ENCODE data around the gene VPS45.
"Not testable (repeated sequence)": the region's sequence is repeated elsewhere in the genome, so short reads cannot be mapped to it uniquely, and the experiment has no call there.

VPS45 gene

DNA sequence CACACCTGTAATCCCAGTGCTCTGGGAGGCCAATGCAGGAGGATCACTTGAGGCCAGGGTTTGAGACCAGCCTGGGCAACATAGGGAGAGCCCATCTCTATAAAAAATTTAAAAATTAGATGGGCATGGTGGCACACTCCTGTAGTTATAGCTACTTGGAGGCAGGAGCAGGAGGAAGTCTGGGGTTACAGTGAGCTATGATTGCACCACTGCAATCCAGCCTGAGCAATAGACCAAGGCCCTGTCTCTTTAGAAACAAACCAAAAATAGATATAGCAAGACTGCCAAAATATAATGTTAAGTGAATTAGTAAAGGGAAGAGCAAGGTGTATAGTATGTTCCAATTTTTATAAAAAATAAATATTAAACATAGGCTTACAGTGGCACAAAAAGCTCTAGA is 111.0 kb downstream of the VPS45 start:
- DNase-seq (ENCODE audit: low read depth): no peak
- no peak overlapping the region for H3K4me3 ChIP-seq (ENCODE audit: low read depth, low read length)

DNA sequence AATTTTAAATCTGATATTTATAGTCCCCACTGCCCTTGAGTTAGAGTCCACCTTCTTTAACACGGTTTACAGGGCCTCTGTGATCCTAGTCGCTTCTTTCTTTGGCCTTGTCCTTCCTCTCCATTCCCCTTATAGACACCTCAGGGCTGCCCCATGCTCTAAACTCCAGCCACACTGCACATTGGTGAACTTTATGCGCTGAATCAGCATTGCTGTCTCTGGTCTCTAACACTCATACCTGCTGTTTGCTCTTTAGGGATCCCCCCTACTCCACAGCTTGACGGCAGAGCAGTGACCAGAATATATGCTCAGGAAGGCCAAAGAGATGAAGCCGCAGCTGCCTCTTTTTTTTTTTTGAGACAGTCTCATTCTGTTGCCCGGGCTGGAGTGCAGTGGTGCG is 112.3 kb downstream of the VPS45 start:
- DNase-seq (ENCODE audit: low read depth): no peak
- no peak overlapping the region for H3K4me3 ChIP-seq (ENCODE audit: low read depth, low read length)

DNA sequence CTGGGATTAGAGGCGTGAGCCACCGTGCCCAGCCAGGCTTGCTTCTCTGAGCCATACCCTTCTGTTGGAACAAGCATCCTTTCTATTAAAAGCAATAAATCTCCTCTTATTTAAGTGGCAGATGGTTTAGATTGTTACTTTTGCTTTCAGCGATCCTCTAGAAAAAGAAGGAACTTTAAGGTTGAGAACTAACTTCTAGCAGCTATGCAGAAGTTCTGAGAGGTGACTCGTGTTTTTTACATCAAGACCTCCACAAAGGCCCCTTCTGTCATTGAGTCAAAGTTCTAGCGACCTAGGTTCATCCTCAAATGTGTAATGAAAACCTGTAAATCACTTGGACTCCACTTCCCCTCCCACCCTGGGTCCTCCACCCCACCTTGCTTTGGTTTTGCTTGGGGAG is 112.9 kb downstream of the VPS45 start:
- no peak overlapping the region for H3K4me3 ChIP-seq (ENCODE audit: low read depth, low read length)
- DNase-seq (ENCODE audit: low read depth): no peak

DNA sequence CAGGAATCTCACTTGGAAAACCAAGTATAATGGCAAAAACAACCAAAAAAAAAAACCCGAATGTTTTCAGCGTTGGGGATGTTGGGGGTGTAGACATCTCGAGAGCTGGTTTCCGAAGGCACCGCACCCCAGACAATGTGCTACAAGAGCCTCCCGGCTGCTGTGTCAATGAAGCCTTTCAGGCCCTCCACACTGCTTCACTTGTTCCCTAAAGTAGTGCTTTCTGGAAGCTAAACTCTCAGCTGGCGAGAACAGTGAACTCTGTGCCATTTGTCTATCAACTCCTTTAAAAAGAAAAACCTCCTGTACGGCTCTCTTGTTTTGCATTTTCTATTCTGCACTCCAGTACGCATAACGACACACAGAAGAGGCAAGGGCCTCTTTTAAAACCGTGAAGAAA is 114.7 kb downstream of the VPS45 start:
- DNase-seq (ENCODE audit: low read depth): no peak

DNA sequence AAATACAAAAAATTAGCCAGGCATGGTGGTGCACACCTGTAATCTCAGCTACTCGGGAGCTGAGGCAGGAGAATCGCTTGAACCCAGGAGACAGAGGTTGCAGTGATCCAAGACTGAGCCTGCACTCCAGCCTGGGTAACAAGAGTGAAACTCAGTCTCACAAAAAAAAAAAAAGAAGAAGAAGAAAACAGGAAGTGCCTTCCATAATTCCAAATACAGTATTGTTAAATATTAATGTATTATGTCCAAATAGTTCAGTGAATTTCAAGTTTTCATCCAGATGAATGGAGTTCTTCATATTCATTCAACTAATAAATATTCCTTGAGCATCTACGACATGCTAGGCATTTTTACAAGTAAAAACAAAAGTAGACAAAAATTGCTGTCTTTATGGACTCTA is 115.5 kb downstream of the VPS45 start:
- DNase-seq (ENCODE audit: low read depth): no peak
- H3K4me3 ChIP-seq (ENCODE audit: low read depth, low read length): no peak overlapping the region

More for the DNA sequence above, 114.7 kb downstream of the VPS45 start:
- H3K4me3 ChIP-seq (ENCODE audit: low read depth, low read length): no peak overlapping the region

DNA sequence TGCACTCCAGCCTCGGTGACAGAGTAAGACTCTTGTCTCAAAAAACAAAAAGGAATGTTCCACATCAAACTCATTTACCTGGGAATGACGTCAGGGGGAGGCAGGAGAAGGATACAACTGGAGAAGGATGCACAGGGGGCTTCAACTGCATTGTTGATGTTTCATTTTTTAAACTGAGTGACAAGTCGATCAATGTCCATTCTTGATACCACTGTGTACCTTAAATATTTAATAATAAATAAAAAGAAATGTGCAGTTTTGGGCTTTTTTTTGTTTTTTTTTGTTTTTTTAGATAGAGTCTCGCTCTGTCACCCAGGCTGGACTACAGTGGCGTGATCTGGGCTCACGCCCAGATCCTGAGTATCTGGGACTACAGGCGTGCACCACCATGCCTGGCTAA is 117.9 kb downstream of the VPS45 start:
- H3K4me3 ChIP-seq (ENCODE audit: low read depth, low read length): no peak overlapping the region

DNA sequence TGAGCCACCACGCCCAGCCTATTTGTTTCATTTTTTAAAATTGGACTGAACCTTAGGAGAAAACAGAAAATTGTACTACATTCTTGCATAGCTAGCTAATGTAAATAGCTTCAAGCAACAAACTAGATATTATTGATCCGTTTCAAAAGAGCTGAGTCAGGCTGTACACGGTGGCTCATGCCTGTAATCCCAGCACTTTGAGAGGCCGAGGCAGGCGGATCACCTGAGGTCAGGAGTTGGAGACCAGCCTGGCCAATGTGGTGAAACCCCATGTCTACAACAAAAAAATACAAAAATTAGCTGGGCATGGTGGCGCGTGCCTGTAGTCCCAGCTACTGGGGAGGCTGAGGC is 118.8 kb downstream of the VPS45 start:
- H3K4me3 ChIP-seq (ENCODE audit: low read depth, low read length); DNase-seq (ENCODE audit: low read depth): not testable (repeated sequence)

More for the DNA sequence above, 117.9 kb downstream of the VPS45 start:
- no peak for DNase-seq (ENCODE audit: low read depth)

DNA sequence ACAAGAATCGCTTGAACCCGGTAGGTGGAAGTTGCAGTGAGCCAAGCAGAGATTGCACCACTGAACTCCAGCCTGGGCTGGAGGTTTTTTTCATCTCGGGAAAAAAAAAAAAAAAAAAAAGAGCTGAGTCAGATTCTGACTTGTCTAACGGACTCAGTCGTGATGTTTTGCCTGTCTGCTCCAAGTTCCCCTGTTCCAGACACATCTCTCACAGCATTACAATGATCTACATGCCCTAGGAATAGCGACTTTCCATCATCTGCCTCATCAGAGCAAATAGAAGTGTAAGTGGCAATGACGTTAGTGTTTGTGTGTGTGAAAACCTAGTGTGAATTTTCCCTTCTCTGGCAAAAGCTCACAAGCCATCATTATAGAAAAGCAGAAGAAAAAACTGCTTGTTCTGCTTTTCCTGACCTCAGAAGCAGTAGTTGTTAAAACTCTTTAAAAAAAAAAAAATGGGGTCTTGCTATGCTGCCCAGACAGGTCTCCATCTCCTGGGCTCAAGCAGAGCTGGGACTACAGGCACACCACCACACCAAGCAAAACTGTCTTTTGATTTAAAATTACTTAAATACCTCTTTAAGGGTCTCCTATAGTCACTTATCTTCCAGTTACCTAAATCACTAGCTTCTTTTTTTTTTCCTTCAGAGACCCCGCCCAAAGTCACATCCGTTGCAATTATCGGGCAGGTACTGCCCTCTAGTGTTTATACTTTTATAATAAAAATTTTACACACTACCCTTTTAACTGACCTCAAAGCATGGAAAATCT is 119.4 kb downstream of the VPS45 start:
- DNase-seq (ENCODE audit: low read depth): no peak
- H3K4me3 ChIP-seq (ENCODE audit: low read depth, low read length): no peak overlapping the region

DNA sequence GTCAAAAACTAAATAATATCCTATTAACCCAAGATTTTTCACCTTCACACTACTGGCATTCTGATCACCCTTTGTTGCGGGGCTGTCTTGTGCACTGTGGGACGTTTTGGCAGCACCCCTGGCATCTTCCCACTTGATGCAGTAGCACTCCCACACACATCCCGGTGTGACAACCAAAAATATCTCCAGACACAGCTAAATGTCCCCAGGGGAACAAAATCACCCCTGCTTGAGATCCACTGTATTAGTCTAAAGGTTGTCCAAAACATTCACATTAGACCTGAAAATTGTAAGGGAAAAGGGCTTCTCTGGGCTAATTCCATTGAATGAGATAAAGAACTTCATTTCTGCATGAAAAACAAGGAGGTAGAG is 120.0 kb downstream of the VPS45 start:
- H3K4me3 ChIP-seq (ENCODE audit: low read depth, low read length): no peak overlapping the region
- DNase-seq (ENCODE audit: low read depth): no peak

DNA sequence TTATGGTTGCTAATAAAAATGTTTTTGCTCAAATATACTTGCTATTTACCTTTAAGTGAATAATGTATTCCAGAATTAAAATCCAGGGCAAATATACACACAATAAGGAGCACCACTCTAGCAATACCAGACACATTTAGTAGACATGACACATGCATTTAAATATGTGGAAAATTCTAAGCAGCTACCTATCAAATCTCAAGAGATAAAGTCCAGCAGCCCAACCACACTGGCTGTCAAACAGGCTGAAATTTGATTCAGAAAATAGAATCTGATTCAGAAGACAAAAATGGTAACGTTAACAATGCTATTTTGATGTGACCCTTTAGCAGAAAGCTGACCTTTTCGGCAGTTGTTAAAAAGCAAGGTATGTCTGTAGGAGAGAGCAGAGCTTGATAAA is 124.4 kb downstream of the VPS45 start:
- no peak for DNase-seq (ENCODE audit: low read depth)
- H3K4me3 ChIP-seq (ENCODE audit: low read depth, low read length): no peak overlapping the region

DNA sequence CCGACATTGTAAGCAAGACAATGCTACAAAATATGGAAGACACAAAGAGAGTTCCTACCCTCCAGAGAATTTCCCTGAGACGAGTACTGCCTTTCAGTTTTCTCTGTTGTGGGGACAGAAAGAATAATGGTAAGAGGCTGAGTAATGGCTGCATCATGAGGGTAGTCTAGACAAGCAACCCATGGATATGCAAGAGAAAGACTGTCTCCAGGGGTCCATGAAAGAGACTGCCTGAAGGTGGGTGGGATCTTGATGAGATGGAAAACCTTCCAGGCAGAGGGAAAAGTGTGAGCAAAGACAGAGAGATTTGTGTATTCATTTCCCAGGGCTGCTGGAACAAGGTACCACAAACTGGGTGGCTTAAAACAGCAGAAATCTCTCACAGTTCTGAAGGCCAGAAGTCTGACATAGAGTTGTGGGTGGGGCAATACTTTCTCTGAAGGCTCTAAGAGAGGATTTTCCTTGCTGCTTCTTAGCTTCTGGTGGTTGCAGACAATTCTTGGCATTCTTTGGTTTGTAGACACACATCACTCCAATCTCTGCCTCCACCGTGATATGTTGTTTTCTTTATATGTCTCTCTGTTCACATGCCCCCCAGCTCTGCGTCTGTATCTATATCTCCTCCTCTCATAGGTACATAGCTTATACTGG is 126.9 kb downstream of the VPS45 start:
- DNase-seq (ENCODE audit: low read depth): no peak
- no peak overlapping the region for H3K4me3 ChIP-seq (ENCODE audit: low read depth, low read length)

Measured in skeletal muscle cell (primary cell).